Stimulated activated CD4-positive, alpha-beta T cell treated with anti-CD3 and anti-CD28 coated beads, Interleukin-1b, Interleukin-23, amount 100 ng/mL, for 48 hours (primary cell): ENCODE results near the gene RGS17.
"Not testable (repeated sequence)": the region's sequence is repeated elsewhere in the genome, so short reads cannot be mapped to it uniquely, and the experiment has no call there.

Experiments used
- DNase-seq: peaks from one replicate; pipeline ENCODE4 v3.0.0-alpha.2; 2020

RGS17 gene

DNA sequence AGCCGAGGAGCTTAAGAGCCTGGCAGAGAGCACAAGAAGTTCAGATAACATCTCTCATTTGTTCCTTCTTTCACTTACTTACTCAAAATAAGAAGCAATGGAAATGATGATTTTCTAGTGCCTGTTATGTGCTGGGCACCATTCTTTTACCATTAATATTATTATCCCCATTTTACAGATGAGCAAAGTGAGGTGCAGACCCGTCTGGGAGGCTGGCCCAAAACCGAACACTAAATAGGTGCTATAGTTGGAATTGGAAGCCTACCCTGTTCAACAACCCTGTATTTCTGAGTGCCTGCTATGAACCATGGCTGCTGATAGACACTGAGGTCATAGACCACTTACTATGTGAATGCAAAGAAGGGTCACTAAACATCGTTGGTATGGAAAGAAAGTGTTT, 103.6 kb downstream of the RGS17 start:
- no peak for DNase-seq

DNA sequence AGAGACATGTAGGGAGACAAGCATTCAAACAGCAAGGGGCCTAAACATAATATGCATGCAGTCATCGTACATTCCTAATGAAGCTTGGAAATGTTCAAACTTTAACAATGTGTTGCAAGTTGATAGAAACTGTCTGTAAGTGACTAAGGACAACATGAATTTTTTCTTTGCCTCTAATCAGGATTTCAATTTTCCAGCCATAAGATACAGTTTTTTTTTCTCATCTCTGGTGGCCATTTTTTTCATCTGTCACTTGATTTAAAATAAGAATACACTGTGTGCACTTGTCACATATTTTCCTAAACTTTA, 106.4 kb downstream of the RGS17 start:
- no peak for DNase-seq

DNA sequence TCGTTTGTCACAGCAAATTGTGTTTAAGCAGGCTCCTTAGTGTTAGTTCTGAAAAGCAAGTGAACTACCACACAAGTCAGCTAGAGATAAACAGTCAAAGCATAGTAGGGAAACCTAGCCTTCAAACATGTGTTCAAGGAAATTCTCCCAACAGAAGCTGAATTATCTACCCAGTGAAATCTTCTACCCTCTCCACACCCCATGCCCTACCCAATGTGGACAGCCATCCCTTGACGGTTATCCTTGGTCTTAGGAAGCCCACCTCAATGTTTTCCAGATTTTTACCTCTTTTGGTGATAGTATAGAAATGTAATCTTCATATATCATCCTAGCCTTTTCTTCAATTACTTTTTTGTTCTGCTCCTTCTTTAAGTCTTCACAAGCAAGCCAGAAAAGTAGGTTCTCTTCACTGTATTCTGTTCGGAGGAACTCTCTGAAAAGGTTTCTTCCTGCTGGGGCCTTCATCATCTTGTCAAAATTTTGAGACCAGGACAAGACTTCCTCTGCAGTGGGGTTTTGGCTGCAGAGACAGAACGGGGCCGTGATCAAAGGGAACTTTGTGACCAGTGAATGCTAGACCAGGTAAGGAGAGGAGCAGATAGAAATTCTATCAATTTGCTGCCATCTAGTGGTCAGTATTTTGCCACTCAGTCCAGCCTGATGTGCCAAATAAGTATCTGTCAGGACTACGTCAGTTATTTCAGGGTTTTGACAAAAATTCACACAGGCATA, 106.9 kb downstream of the RGS17 start:
- DNase-seq, result peak; percentile 26

DNA sequence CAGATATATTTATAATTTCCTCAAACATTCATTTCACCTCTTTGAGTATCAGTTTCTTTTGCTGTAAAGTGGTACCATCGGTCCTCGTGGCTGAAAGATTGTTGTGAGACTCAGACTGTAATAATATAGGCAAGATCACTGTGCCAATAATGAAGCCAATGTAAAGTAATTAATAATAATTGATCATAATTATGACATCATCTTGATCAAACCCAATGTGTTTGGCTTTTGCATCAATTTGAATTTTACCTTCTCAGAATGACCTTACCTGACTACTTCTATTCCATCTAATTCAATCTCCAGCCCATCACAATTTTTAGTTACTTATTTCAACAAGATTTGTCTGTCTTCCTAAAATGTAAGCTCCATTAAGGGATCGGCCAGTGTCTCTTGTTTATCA, 112.7 kb downstream of the RGS17 start:
- DNase-seq, result no peak

DNA sequence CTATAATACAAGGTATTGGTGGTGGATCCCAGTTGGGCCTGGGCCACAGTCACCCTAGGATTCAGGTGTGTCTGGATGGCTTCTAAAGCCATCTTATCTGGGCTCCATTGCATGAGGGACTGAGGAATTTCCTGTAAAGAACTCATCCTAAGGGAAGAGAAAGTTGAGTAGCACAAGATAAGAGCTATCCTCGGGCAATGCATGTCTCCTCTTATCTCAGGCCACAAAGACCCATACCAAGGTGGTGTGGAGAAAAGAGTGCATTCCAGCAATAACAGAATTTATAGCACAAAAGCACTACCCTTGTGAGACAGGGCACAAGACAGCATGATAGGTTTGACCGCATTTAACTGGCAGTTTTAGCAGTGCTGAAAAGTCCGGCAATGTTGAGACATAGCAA, 114.2 kb downstream of the RGS17 start:
- DNase-seq, result no peak

DNA sequence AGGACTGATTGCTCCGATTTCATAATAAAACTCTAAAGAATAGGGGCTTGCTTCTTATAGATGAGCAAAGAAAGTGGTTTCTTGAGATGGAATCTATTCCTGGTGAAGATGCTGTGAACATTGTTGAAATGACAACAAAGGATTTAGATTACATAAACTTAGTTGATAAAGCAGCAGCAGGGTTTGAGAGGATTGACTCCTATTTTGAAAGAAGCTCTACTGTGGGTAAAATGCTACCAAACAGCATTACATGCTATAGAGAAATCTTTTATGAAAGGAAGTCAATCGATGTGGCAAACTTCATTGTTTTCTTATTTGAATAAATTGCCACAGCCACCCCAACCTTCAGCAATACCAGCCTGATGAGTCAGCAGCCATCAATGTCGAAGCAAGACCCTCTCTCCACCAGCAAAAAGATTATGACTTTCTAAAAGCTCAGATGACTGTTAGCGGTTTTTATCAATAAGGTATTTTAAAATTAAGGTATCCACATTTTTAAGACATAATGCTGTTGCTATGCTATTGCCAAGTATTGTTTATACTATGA, 115.9 kb downstream of the RGS17 start:
- DNase-seq, result no peak

DNA sequence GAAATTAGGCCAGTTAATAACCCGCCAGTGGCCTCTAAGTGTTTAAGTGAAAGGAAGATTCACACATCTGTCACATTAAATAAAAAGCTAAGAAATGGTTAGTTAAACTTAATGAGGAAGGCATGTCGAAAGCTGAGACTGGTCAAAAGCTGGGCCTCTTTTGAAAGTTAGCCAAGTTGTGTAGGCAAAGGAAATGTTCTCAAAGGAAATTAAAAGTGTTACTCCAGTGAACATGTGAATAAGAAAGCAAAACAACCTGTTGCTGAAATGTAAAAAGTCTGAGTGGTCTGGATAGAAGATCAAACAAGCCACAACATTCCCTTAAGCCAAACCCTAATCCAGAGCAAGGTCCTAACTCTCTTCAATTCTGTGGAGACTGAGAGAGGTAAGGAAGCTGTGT, 117.6 kb downstream of the RGS17 start:
- no peak for DNase-seq

DNA sequence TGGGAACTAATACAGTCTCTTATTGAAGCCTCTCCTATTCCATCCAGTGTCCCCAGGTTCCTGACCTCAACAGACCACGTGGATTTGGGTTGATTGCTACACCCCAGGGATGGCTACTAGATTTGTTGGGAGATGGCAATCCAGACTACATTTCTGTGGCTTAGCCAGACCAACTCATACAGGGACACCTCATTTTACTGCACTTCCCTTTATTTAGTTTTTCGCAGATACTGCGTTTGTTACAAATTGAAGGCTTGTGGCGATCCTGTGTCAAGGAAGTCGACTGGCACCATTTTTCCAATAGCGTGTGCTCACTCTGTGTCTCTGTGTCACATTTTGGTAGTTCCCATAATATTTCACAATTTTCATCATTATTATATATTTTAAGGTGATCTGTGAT, 118.2 kb downstream of the RGS17 start:
- DNase-seq, result no peak

DNA sequence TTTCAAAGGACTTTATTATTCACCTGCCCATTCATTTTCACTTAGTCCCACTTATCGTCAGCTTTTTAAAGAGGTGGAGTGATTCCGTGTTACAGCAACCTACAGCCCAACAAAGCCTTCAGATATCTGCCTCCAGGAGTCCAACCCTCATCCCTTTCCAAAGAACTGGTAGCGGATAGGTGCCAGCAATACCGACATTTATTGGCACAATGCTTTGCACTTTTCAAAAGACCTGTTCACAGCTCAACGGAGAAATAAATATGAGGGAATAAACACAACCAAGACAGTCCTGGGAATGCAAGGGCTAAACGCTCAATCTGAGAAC, 127.8 kb downstream of the RGS17 start:
- no peak for DNase-seq

DNA sequence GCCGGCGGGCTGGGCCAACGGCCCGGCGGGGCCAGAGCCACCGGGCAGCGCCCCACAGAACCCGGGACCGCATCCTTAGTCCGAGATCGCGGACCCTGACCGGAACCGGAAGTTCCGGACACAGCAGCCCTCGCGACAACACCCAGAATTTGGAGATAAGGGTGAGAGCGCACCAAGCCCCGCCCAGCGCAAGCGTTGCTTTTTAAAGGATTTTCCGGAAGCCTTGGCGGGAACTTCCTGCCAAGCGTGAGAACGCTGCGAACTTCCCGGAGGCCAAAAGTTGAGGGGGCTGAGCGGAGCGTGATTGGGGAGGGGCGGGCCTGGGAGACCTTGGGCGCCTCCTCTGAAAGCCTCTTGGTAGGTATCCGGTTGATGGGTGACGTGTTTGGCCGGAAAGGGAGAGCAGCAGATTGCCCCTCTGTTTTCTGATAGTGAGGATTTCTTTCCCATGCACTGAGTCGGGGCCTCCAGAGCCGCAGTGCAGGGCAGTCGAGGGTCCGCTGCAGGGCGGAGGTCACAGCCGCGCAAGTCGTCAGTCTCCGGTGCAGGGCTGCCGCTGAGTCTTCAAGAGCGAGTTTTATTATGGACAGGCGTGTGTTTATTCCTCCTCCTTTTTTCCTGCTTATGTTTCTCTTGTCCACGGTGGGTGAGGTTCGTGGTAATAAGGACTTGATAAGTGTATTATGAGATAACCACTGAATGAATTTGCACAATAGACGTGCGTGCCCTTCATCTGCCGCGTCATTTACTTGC, 128.3 kb downstream of the RGS17 start, which contains the start of gene MTRF1L:
Gene MTRF1L (minus strand): TSS at position 97 of the 753 bp plus-strand sequence. CDS start 24 bp downstream, at position 73.
- DNase-seq, result peak; percentile 92

DNA sequence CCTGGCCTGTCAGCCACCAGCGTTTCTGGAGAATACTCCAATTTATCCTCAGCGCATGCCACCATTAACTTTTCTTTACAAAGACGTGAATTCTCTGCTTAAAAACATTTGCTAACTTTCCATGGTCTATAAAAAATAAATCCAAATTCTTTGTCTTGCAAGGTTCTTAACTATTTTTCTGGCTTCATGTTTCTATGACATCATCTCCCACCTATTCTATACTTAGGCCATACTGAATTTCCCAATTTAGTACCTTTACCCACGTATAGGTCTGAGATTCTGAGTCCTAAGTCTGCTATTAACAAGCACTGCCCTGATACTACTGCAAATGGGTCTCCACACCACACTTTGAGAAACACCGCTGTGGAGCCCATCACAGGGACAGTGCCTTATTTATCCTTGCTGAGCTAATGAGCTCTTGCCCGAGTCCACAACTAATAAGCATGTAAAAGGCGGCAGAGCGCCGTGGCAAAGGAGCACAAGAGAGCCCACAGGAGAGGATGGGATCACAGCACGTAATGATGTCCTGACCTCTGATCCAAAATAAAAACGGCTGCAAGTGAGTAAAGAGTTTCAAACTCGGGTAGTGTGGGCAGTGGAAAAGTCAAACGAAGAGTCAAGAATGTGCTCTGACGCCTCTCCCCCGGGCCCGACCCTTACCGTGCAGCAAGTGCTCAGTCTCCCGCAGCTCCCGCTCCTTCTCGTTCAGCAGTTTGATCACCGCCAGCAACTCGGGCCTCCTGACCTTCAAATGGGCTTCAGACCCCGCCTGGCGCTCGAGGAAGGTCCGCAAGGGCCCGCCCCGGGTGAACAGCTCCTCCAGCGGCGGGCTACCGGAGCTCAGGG, 129.1 kb downstream of the RGS17 start:
- no peak for DNase-seq

DNA sequence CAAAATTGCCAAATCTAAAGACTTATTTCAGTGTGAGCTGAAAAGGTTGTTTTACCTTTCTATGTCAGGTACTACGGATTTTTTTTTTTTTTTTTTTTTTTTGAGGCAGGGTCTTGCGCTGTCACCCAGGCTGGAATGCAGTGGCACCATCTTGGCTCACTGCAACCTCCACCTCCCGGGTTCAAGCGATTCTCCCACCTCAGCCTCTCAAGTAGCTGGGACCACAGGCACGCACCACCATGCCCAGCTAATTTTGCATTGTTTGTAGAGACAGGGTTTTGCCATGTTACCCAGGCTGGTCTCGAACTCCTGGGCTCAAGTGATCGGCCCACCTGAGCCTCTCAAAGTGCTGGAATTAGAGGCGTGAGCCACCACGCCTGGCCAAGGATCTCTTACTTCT, 130.3 kb downstream of the RGS17 start:
- not testable (repeated sequence) for DNase-seq

DNA sequence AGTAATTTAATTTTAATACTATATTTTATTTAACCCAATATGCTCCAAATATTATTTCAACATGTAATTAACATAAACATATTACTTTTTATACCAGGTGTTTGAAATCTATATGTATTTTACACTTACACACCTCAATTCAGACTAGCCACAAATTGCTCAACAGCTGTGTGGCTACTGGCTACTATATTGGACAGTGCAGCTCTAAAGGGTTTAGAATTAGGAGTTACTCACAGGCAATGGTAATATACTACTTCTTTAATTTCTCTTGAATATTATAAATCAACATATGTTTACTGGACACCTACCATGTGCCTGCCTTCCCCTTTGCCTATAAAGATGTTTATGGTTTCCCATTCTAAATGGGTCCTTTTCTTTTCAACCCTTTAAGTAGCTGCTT, 130.8 kb downstream of the RGS17 start:
- DNase-seq, result no peak

DNA sequence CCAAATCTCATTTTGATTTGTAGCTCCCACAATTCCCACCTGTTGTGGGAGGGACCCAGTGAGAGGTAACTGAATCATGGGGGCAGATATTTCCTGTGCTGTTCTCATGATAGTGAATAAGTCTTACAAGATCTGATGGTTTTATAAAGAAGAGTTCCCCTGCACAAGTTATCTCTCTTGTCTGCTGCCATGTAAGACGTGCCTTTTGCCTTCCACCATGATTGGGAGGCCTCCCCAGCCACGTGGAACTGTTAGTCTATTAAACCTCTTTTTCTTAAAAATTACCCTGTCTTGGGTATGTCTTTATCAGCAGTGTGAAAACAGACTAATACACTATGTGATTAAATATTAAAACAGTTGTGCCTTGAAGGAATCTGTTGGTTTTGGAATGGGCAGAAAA, 131.5 kb downstream of the RGS17 start:
- not testable (repeated sequence) for DNase-seq

DNA sequence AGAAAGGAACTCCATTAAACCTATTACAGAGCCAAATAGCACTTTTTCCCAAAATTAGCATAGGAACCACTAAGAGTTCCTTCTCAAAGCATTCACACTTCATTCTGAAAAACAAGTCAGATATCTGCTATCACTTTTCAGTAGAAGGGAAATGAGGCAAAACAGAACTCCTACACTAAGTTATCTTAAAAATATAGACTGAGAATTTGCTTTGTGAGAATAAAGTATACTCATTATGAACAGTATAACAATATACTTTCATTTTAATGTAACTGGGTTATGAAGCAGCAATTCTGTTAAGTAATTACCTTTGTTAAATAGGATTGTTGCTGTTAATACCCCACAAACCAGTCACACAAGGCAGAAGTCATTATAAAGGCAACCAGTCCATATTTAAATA, 137.2 kb downstream of the RGS17 start:
- DNase-seq, result no peak

DNA sequence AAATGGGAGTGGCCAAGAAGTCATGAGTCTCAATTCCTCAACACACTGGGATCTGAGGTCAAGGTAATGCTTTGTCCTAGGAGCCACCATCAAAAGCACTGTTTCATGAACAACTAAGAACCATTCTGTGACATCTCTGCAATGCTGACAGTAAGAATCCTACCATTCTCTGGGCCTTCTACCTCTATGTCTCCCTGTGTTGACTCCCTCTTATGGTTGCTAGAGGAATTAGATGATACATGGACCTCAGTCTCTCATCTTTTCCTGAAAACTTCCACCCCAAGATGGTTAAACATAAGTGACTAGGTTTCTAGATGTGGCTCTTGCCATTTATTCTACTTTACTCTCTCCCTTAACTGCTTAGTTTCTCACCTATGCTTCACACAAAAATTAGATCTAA, 137.7 kb downstream of the RGS17 start:
- DNase-seq, result no peak

DNA sequence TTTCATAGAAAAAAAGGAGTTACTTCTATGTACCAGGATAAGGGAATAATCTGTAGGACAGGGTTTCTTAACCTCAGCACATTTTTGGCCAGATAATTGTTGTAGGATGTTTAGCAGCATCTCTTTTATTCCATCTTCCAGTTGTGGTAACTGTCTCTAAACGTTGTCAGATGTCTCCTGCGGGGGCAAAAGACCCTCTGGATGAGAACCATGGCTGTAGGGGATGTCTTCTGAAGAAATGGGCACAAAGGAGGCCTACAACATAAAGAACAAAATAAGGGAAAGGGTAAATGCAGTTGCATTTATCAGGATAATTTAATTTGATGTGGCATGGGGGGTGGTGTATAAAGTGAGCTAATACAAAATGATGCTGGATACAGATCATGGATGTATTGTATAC, 144.1 kb downstream of the RGS17 start:
- no peak for DNase-seq

DNA sequence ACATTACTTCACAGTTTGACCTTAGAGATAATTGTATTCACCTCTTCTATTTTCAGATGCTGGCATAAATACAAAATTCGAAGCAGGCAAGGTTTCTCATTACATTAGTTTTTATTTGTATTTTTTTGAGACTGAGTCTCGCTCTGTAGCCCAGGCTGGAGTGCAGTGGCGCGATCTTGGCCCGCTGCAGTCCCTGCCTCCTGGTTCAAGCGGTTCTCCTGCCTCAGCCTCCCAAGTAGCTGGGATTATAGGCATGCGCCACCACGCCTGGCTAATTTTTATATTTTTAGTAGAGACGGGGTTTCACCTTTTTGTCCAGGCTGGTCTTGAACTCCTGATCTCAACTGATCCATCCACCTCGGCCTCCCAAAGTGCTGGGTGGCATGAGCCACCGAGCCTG, 145.8 kb downstream of the RGS17 start:
- not testable (repeated sequence) for DNase-seq

DNA sequence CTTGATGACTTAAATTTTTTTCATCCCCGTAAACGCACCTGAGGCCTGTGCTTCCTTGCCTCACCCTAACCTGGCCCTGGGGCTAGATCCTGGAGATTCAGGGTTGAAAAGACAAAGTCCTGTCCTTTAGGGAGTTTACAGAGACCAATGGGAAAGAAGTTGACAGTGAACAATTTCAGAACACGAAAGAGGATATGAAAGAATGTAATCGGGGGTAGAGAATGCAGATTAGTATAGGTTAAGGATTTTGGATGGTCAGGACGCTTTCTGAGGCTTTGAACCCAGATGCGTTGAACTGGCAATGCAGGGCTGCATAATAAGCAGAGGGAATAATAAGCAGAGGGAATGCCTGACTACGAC, 146.6 kb downstream of the RGS17 start:
- no peak for DNase-seq

DNA sequence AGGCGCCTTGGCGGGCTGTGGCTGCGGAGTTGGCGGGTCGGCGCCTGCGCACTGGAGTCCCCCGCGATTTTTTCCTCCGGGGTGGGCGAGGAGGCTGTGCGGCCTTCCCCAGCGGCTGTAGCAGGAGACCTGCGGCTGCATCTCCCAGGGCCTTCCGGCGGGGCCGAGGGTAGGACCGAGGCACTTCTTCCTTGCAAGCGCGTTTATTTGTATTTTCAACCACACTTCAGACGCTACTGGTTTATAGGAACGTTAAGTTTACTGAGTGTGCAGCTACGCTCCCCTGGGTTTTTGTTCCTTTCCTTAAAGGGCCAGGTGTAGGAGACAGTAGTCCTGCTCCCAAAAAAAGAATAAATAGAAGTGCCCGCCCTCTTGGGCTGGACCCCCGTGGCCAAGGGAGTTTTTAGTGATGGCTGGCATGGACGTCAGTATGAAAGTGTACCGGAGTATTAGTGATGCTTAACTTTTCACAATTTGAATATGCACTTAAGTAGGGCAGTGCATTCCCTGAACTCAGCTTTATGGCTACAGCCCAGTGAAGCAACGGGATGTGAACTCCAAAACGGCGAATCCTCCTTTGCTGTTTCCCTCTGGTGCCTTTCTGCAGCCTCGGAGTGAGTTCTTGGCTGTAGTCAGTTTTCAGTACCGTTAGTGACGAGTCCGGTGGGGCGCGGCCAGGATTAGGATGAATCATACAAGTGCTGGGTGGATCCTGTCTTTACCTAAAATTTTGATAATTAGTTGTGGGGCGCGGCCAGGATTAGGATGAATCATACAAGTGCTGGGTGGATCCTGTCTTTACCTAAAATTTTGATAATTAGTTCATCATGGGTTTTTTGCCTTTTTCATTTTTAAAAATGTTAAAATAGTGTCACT, 147.2 kb downstream of the RGS17 start:
- DNase-seq, result peak; percentile 82

DNA sequence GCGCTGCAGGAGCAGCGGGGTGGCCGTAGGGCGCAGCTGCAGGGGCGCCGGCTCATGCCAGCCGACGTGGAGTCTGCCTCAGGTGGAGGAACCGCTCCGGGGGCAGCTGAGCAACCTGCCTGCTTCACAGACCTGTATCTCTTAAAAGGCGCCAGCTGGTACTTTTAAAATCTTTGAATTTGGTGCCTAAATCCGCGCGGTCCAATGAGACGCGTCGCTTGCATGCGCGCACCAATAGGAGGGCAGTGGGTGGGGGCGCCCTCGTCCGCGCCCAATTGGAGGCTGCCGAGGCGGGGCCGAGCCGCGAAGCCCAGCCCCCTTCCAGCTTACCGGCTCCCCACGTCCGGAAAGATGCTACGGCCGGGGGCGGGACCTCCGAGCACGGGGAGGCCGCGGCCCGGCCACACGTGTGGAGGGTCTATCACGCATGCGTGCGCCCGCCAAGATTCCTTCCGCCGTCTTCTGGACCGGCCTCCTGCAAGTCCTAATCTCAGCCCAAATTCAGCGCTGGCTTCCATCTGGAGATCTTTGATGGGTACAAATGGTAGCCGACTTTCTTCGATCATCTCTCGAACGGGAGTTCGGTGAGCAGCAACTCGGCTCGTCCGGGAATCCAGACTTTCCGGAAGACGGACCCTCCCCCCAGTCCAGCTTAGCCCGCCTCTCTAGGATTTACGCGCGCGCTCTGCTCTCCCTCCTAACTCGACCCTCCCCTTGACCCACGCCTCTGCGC, 148.0 kb downstream of the RGS17 start, which contains the start of gene FBXO5:
Gene FBXO5 (minus strand): TSS at position 138 of the 733 bp plus-strand sequence. CDS start 82 bp downstream, at position 56.
- peak; percentile 97 for DNase-seq
